B cell (primary cell): ENCODE data around the gene LMF2. TPM values are rescaled to one million over a fixed set of nuclear protein-coding genes. Genes with fewer than 3 reads are reported as not detected.

ENCODE experiments used
- ATAC-seq: fragments of 200-7000 bp; cut with Tn5 transposase; one replicate; pipeline ENCODE4 v1.10.0; 2021; ENCODE audit warnings: low read depth, mild to moderate bottlenecking, moderate number of reproducible peaks, moderate library complexity
- CTCF ChIA-PET: fragments of 350-600 bp; sonication (Branson Sonifier 250); formaldehyde crosslinking; loops from one replicate; lab custom pipeline; 2021; ENCODE audit warnings: antibody characterized with exemption, inconsistent platforms; lab: Charles Lee
- POLR2A ChIA-PET: fragments of 350-600 bp; sonication (Branson Sonifier 250); formaldehyde crosslinking; loops from one replicate; lab custom pipeline; 2021; ENCODE audit warnings: antibody characterized with exemption; lab: Charles Lee
- DNase-seq: peaks from one replicate; pipeline ENCODE4 v3.0.0; 2013
- H2AFZ ChIP-seq: 2 replicates; pipeline ENCODE4 v1.6.1; 2012; ENCODE audit warnings: mild to moderate bottlenecking, low read depth, low read length; ENCODE audit not compliant: insufficient read depth, poor library complexity, severe bottlenecking
- H3K27ac ChIP-seq, 2 donors: 1 replicate in 1 of 2; 2 replicates in 1 of 2; pipeline ENCODE4 v1.5.1; 2012 to 2013; ENCODE audit warnings: low read length in 2 of 2, mild to moderate bottlenecking in 2 of 2, moderate library complexity in 1 of 2
- H3K27me3 ChIP-seq, 4 experiments: fragments of 200-600 bp in 1 of 4; sonication (generic) in 1 of 4; replicated peaks in 1 of 4; 1 replicate in 2 of 4; 2 replicates in 2 of 4; pipeline versions ENCODE4 v1.6.1 to v1.7.0; 2013 to 2016; ENCODE audit warnings: low read length in 3 of 4, mild to moderate bottlenecking in 2 of 4, mixed read lengths in 1 of 4, moderate library complexity in 1 of 4; ENCODE audit not compliant: insufficient read depth in 4 of 4, control insufficient read depth in 3 of 4; ENCODE audit errors: control extremely low read depth in 1 of 4
- H3K36me3 ChIP-seq, 2 experiments: replicated peaks in 1 of 2; 1 replicate in 1 of 2; 2 replicates in 1 of 2; pipeline versions ENCODE4 v1.6.1 to v1.7.1; 2013; ENCODE audit warnings: low read length in 1 of 2; ENCODE audit not compliant: insufficient read depth in 2 of 2, control insufficient read depth in 1 of 2; ENCODE audit errors: control extremely low read depth in 1 of 2, extremely low read depth in 1 of 2
- H3K4me1 ChIP-seq, 2 donors: fragments of 200-600 bp in 1 of 2; sonication (generic) in 1 of 2; 1 replicate in 1 of 2; 2 replicates in 1 of 2; pipeline versions ENCODE4 v1.5.1 to v1.6.1; 2013 to 2017; ENCODE audit warnings: low read length in 2 of 2; ENCODE audit not compliant: control insufficient read depth in 2 of 2, insufficient read depth in 2 of 2
- H3K4me2 ChIP-seq: replicated peaks from 2 replicates; pipeline ENCODE3; 2012; ENCODE audit warnings: mild to moderate bottlenecking, low read depth, low read length; ENCODE audit not compliant: poor library complexity, severe bottlenecking
- H3K4me3 ChIP-seq, 5 experiments: fragments of 200-600 bp in 1 of 5; sonication (generic) in 1 of 5; 1 replicate in 3 of 5; 2 replicates in 2 of 5; pipeline versions ENCODE4 v1.5.1 to v1.7.0; 2011 to 2016; ENCODE audit warnings: low read length in 4 of 5, mild to moderate bottlenecking in 4 of 5, low read depth in 2 of 5, control low read depth in 1 of 5, moderate library complexity in 1 of 5; ENCODE audit not compliant: insufficient read depth in 1 of 5; ENCODE audit errors: control extremely low read depth in 1 of 5, extremely low read depth in 1 of 5
- H3K79me2 ChIP-seq: fragments of 200-600 bp; sonication (generic); one replicate; pipeline ENCODE4 v1.6.0; 2016; ENCODE audit warnings: low read length; ENCODE audit not compliant: control insufficient read depth, insufficient read depth
- H3K9ac ChIP-seq: fragments of 200-600 bp; sonication (generic); 2 replicates; pipeline ENCODE4 v1.6.1; 2017; ENCODE audit warnings: mild to moderate bottlenecking, low read length, moderate library complexity
- H3K9me3 ChIP-seq, 3 donors: one replicate each; pipeline versions ENCODE4 v1.6.1 to v1.7.1; 2013; ENCODE audit warnings: low read length in 2 of 3; ENCODE audit not compliant: control insufficient read depth in 2 of 3, insufficient read depth in 1 of 3; ENCODE audit errors: control extremely low read depth in 1 of 3
- H4K20me1 ChIP-seq: 2 replicates; pipeline ENCODE4 v1.6.0; 2012; ENCODE audit warnings: mild to moderate bottlenecking, low read length; ENCODE audit not compliant: insufficient read depth, control insufficient read depth, poor library complexity, severe bottlenecking
- H3K27ac Mint-ChIP-seq: one replicate; pipeline ENCODE4 v1.8.0; 2021; ENCODE audit warnings: mixed read lengths
- H3K27me3 Mint-ChIP-seq: one replicate; pipeline ENCODE4 v1.8.0; 2021; ENCODE audit warnings: mixed read lengths
- H3K4me1 Mint-ChIP-seq: one replicate; pipeline ENCODE4 v1.8.0; 2021; ENCODE audit warnings: mixed read lengths
- H3K4me3 Mint-ChIP-seq: one replicate; pipeline ENCODE4 v1.8.0; 2021; ENCODE audit warnings: mixed read lengths
- H3K9me3 Mint-ChIP-seq: one replicate; pipeline ENCODE4 v1.8.0; 2022; ENCODE audit warnings: mixed read lengths; ENCODE audit not compliant: insufficient read depth
- EZH2 ChIP-seq: IDR thresholded peaks from 2 replicates; pipeline ENCODE4 v1.6.1; 2012; ENCODE audit warnings: borderline replicate concordance, low read depth, mild to moderate bottlenecking, moderate library complexity, low read length; ENCODE audit not compliant: insufficient read depth, poor library complexity, severe bottlenecking
- WGBS: methylation state at CpG from one replicate; pipeline ENCODE4 v1.1.5; 2013; ENCODE audit warnings: missing lambda C conversion rate; ENCODE audit not compliant: insufficient coverage; 5-methylcytosine and 5-hydroxymethylcytosine counted together
- intact Hi-C: fragments of 100-400 bp; cut with micrococcal nuclease; formaldehyde crosslinking; loops from one replicate; pipeline ENCODE4 v1.10.0; 2022
- polyA plus RNA-seq: library from polyadenylated mRNA; depleted of rRNA; stranded (reverse); fragments of >200 nt; gene quantifications from 2 replicates; pipeline ENCODE4 v1.2.3, GENCODE V29; 2012
- total RNA-seq, 2 donors: library from RNA; stranded (reverse); fragments of 120-200 nt in 1 of 2; gene quantifications; 1 replicate in 1 of 2; 2 replicates in 1 of 2; pipeline versions ENCODE4 v1.2.3 to v1.2.4, GENCODE V29; 2013 to 2022
- TF ChIP-seq, protein P1 (sequence below): fragments of 200-600 bp; IDR thresholded peaks from one replicate; pipeline ENCODE4 v1.8.0; 2022; ENCODE audit warnings: antibody characterized with exemption, mild to moderate bottlenecking

LMF2 gene
- total and polyA plus RNA-seq, 2 donors (not counting 1 experiment from before 2014, with no cell fraction given), result 128 to 316 TPM

DNA sequence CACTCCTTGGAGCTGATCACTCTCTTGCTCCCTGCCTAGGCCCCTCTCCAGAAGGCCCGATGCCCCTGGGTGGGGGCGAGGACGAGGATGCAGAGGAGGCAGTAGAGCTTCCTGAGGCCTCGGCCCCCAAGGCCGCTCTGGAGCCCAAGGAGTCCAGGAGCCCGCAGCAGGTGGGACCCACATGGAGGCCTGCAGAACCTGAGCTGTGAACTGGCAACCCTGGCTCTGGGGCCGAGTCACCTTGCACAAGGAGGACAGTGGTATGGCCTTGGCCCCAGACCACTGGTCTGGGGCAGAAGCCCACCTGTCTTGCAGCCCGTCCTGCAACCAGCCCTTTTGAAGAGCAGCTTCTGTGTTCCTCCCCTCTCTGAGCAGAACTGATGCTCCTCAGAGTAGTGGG, 11.6 kb upstream of the LMF2 start:
- no peak overlapping the region for H3K27ac Mint-ChIP-seq
- ChIA-PET CTCF (interaction anchor here (1.1 to 1.5 kb wide), 2 partner anchors 21 kb away, joined by 3 read pairs; no protein-coding TSS in a partner anchor), POLR2A (interaction anchor here (1.9 kb wide), 1 partner anchor 11 kb away, joined by 4 read pairs; the partner anchor contains the start of genes LMF2 and NCAPH2)
- no peak overlapping the region for H3K4me3 Mint-ChIP-seq
- TF ChIP-seq EZH2, result no peak
- TF ChIP-seq, protein P1, sequence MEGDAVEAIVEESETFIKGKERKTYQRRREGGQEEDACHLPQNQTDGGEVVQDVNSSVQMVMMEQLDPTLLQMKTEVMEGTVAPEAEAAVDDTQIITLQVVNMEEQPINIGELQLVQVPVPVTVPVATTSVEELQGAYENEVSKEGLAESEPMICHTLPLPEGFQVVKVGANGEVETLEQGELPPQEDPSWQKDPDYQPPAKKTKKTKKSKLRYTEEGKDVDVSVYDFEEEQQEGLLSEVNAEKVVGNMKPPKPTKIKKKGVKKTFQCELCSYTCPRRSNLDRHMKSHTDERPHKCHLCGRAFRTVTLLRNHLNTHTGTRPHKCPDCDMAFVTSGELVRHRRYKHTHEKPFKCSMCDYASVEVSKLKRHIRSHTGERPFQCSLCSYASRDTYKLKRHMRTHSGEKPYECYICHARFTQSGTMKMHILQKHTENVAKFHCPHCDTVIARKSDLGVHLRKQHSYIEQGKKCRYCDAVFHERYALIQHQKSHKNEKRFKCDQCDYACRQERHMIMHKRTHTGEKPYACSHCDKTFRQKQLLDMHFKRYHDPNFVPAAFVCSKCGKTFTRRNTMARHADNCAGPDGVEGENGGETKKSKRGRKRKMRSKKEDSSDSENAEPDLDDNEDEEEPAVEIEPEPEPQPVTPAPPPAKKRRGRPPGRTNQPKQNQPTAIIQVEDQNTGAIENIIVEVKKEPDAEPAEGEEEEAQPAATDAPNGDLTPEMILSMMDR, result no peak
- H3K4me1 Mint-ChIP-seq, result peaks cover 2% of the 10 kb centered on the region
- Histone ChIP-seq H3K4me1 (peaks cover 0 to 5% of the 10 kb centered on the region in 2 donors), H2AFZ (no peak overlapping the region), H4K20me1 (peaks cover 49% of the 10 kb centered on the region), H3K4me3 (no peak overlapping the region), H3K79me2 (peaks cover 83% of the 10 kb centered on the region), H3K27me3 (no peaks in the 10 kb centered on the region), H3K4me2 (no peak overlapping the region), H3K9ac (no peak overlapping the region), H3K27ac (no peak overlapping the region), H3K36me3 (peaks cover 0 to 66% of the 10 kb centered on the region in 2 experiments), H3K9me3 (no peaks in the 10 kb centered on the region)
- no peaks in the 10 kb centered on the region for H3K9me3 Mint-ChIP-seq
- H3K27me3 Mint-ChIP-seq, result no peaks in the 10 kb centered on the region
- DNase-seq (no peak), ATAC-seq (no peak)
- intact Hi-C loops, result no loop called here
- 96% methylated on average over 8 of the region's 8 CpGs for WGBS

DNA sequence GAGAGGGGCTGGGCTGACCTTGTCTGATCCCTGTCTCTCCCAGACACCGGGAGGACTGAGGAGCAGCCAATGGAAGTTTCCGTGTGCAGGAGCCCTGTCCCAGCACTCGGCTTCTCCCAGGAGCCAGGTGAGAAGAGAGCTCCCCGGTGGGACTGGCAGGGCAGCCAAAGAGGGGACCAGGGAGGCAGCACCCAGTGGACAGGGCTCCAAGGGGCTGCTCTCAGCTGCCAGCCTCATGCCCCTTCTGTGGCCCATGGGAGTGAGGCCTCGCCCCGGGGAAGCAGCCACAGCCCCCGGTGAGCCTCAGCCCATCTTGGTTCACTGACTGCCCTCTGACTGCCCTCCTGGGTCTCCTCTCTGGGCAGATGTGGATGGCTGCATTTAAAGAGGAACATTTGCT, 11.1 kb upstream of the LMF2 start:
- H3K27ac Mint-ChIP-seq, result no peak overlapping the region
- ChIA-PET POLR2A (interaction anchor here (1.9 kb wide), 1 partner anchor 11 kb away, joined by 4 read pairs; the partner anchor contains the start of genes LMF2 and NCAPH2), CTCF (interaction anchor here (1.1 kb wide), 1 partner anchor 21 kb away, joined by 3 read pairs; no protein-coding TSS in a partner anchor)
- H3K4me1 ChIP-seq, result no peaks in the 10 kb centered on the region
- no peaks in the 10 kb centered on the region for H3K27me3 Mint-ChIP-seq
- DNase-seq (no peak), ATAC-seq (no peak)
- TF ChIP-seq, protein P1, result no peak
- no peak for TF ChIP-seq EZH2
- no peak overlapping the region for H3K4me2 ChIP-seq
- H3K27ac ChIP-seq, result no peak overlapping the region
- peaks cover 50% of the 10 kb centered on the region for H4K20me1 ChIP-seq
- WGBS, result 96% methylated on average over 7 of the region's 7 CpGs
- intact Hi-C loops, result no loop called here
- H3K4me3 ChIP-seq, result no peak overlapping the region
- H3K9ac ChIP-seq, result no peak overlapping the region
- H3K79me2 ChIP-seq, result peaks cover 83% of the 10 kb centered on the region
- H3K36me3 ChIP-seq, result peaks cover 0 to 64% of the 10 kb centered on the region in 2 experiments
- no peaks in the 10 kb centered on the region for H3K9me3 Mint-ChIP-seq
- H3K4me3 Mint-ChIP-seq, result no peak overlapping the region
- no peaks in the 10 kb centered on the region for H3K27me3 ChIP-seq
- peaks cover 2% of the 10 kb centered on the region for H3K4me1 Mint-ChIP-seq
- H3K9me3 ChIP-seq, result no peaks in the 10 kb centered on the region
- H2AFZ ChIP-seq, result no peak overlapping the region
